ENCODE measurements around the gene TMSB10.
"Not testable (repeated sequence)": the region's sequence is repeated elsewhere in the genome, so short reads cannot be mapped to it uniquely, and the experiment has no call there.

The TMSB10 gene

DNA sequence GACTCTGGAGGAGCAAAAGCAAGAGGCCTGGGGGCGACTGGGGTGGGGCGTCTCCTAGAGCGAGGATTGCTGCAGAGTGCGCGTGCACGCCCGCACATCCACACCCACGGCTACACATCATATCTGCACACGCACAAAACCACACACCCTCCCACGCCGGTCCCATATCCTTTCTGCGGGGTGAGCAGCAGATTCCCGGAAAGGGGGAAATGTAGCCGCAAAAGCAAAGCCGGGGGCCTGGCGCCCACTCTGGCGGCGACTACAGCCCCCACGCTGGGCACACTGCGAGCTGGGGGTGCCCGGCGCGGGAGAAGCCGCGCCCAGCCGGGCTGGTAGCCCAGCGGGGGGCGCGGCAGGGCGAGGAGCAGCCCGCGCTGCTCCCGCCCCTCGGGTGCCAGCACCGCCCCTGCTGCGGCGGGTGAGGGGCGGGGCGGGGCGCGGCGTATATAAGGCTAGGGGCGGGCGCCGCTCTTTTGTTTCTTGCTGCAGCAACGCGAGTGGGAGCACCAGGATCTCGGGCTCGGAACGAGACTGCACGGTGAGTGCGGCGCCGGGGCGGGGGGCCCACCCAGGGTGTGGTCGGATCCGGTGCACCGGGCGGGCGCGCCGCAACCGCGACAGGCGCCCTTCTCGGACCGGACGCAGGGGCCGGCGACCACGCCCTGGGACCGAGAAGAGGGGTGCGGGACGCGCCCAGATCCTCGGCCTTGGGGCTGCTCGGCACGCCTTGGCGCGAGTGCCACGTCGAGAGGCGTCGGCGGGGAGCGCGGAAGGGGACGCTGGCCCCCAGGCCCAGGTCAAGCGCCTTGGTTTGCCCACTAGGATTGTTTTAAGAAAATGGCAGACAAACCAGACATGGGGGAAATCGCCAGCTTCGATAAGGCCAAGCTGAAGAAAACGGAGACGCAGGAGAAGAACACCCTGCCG is at the start of gene TMSB10:
Gene TMSB10 (plus strand): TSS at position 476 of the 927 bp plus-strand sequence.
- peak; percentile 89 for DNase-seq

DNA sequence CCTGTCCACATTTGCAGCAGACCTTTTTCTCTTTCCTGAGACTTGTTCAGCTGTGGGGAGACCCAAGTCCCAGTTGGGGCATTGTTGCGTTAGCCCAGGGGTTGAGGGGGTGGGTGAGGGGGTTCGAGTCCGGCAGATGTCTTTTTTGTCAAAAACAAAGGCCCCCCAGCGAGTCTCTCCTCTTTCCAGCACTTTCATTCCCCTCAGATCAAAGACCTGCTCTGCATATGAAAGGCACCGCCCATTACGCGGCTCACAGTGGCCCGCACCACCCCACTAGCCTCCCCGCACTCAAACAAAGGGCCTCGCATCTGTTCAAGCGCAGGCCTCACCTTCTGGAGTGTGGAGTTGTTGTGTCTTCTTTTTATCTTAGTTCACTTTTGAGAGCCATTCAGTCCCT is 49.7 kb upstream of the TMSB10 start:
- DNase-seq = no peak

DNA sequence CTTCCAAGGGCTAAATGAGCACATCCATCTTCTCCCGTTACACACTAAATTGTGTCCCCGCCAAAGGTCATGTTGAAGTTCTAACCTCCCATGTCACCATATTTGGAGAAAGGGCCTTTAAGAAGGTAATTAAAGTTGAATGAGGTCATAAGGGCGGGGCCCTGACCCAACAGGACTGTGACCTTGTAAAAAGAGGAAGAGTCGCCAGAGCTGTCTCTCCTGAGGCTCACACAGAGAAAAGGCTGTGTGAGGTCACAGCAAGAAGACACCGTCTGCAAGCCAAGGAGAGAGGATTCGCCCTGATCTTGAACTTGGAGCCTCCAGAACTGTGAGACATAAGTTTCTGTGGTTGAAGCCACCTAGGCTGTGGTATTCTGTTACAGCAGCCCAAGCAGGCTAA is 48.7 kb upstream of the TMSB10 start:
- DNase-seq = no peak

DNA sequence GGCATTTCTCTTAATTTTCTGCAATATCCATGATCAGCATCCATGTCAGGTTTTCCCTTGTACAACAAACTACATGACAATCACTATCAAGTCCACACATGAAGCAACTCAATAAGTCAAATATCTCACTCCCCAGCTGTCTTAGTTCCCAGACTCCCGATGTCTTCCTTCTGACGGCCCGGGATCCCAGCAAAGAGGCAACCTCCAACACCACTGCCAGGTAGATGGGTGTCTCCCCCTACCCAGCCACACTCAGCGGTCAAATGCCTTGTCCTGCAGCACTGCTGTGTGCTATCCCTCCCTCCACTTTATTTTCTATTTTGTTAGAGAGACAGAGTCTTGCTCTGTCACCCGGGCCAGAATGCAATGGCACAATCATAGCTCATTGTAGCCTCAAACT is 47.9 kb upstream of the TMSB10 start:
- no peak for DNase-seq

DNA sequence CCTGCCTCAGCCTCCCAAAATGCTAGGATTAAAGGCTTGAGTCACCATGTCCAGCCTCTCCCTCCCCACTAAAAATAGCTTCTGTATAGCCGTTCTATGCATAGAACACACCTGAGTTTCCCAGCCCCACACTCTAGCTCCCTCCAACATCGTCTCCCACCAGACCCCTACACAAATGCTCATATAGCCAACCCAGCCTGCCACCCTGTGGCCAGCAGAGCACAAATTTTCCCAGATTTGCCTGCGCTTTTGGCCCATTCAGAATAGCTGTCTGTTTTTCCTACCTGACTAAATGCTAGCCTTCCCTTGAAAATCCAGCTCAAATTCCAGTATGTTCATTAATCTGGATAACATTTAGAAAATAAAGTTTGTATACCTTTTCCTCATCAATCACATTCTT is 47.3 kb upstream of the TMSB10 start:
- no peak for DNase-seq

DNA sequence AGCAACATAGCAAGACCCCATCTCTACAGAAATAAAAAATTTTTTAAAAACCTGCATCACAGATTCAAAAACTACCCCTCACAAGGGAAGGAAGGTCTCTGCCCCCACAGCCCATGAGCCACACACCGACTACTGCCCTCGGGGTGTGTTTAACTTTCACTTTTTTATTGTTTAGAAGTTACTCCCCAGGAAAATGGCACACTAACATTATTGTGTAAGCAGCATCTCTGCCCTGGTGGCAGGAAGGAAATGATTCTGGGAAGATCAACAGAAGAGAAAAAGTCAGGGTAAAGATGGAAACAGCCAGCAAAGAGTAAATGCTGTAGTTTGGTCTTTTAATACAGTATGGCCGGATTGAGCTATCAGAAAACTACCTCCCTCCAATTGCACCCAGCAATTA is 46.5 kb upstream of the TMSB10 start:
- no peak for DNase-seq

DNA sequence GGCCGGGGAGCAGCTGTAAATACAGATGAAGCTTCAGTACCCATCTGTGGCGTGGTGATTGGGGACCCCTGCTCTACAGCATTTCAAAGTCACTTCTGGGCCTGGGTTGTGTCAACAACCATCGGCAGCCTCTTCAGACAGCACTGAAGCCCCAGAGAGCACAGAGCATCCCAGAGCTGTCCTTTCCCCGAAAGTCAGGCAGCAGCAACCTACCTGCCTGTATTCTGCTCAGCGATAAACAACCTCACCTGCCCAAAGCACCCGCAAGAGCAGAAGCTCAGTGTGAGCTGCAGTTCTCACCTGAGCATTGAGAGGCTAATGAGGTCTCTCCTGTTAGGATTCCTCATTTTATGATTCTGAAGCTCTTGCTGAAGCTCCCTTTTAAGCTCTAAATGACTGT is 43.9 kb upstream of the TMSB10 start:
- DNase-seq = no peak

DNA sequence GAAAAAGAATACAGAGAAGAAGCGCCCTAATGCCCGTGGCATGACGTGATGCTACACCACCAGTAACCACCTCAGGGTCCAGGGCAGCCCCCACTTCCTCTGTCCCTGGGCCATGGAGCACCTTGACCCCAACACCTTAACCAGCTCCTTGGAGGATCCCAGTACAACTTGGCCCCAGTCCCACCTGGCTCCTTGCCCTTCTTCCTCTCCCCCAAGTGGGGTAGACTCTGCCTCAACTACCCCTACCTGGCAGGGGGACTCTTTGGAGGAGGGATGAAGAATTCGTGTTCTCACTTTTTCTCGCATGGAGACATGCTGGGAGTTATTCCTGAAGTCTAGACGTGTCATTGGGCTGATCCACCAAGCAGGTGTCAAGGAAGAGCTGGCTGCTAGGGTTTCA is 43.5 kb upstream of the TMSB10 start:
- no peak for DNase-seq

DNA sequence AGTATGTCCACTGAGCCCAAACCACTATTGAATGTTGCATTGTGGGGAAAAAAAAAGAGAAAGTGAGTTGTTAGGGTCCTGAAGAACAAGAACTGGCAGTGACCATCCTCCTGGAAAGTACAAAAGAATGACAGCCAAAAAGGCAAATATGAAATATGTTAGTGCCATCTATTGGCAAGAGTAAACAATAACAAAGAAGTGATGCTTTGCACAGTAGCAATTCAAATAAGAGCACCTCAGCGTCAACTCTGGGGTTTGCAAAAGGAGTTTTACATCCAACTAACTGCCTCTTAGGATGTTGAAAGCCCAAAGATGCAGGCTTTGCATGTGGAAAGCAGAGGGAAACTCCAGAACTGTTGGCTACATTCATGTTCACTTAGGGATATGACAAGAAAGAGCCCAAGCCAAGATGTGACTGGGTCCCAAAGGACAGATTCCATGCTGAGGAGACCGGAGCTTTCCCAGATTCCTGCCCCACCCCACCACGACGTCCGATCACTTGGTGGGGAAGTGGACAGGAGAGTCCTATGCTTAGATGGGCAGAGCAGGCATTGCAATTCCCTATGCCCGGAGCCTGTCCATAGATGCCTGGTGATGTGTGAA is 40.2 kb upstream of the TMSB10 start:
- DNase-seq = no peak

DNA sequence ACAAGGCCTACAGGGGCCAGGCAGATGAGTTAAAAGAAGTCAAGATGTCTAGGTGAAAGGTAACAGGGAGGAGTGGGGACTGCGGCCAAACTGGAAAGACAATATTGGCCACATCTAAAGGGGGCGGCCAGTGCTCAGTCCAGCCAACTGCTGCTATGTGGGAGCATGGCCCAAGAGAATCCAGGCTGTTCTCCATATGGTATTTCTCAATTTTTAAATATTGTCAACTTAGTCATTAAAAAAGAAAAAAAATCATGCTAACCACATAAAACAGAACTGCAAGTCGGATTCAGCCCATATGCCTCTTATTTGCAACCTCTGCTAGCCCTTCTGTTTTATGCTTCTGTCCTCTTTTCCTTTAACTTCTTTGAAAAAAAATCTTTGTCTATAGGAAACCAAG is 39.3 kb upstream of the TMSB10 start:
- no peak for DNase-seq

DNA sequence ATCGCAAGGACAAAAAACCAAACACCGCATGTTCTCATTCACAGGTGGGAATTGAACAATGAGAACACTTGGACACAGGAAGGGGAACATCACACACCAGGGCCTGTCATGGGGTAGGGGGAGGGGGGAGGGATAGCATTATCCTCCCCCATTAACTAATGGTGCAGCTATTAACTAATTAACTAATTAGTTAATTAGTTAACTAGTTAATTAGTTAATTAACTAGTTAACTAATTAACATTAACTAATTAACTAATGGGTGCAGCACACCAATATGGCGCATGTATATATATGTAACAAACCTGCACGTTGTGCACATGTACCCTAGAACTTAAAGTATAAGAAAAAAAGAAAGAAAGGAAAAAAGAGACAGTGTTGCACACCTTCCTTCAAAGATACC is 37.1 kb upstream of the TMSB10 start:
- not testable (repeated sequence) for DNase-seq

DNA sequence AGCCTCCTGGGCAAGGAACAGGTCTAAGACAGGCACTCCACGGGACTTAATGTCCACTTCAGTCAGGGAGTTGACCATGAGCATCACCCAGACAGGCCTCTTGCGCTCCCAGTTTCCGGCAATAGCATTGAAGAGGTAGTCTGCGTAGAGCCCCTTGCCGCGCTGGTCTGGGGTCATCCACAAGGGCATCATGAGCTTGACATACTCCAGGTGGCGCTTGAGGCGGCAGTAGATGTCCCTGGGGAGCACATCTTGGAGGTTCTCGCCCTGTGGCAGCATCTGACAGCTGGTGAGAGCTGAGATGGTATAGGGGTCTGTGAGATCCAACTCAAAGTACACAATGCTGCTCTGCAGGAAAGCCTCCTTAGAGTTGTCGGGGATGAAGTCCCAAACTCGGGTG is 35.1 kb upstream of the TMSB10 start:
- DNase-seq = no peak

DNA sequence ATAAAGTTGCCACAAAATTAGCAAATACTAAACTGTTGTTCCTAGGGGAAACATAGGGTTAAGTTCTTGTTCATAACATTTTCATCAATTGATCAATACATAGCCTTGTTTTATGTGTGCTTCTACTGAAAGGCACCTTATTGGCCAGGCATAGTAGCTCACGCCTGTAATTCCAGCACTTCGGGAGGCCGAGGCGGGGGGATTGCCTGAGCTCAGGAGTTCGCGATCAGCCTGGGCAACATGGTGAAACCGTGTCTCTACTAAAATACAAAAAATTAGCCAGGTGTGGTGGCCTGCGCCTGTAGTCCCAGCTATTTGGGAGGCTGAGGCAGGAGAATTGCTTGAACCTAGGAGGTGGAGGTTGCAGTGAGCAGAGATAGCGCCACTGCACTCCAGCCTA is 32.8 kb upstream of the TMSB10 start:
- DNase-seq = not testable (repeated sequence)

DNA sequence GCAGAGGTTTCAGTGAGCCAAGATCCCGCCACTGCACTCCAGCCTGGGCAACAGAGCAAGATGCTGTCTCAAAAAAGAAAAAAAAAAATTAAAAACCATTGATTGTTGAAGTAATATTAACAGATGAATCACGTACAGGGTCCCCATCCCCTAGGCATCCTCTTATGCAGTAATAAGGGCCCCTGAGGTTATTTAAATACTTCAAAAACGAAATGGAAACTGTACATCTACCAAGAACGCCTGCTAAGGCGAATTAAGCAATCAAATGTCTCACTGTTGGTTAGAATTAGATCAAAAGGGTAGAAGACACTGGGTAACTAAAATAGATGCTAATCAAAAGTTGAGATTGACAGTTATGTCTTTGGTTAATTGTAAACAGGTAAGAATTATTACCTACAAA is 32.1 kb upstream of the TMSB10 start:
- no peak for DNase-seq

DNA sequence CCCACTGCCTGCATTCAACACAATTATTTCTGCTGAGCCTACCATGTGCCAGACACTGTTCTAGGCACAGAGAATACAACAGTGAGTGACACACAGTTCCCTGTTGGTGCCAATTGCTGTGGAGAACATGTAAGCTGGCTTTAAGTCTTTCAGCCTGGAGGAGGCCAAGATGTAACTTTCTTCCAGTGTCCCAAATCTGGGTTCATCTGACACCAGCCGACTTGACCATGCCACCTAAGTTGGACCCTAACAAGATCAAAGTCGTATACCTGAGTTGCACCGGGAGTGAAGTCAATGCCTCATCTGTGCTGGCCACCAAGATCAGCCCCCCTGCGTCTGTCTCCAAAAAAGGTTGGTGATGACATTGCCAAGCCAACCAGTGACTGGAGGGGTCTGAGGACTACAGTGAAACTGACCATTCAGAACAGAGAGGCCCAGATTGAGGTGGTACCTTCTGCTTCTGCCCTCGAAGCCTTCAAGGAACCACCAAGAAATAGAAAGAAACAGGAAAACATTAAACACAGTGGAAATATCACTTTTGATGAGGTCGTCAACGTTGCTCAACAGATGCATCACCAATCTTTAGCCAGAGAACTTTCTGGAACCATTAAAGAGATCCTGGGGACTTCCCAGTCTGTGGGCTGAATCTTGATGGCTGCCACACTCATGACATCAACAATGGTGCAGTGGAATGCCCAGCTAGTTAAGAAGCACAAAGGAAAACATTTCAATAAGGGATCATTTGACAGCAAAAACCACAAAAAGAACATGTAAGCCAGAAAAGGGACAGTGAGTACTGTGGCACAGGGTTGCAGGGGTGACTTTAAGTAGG is 30.9 kb upstream of the TMSB10 start:
- DNase-seq = no peak

DNA sequence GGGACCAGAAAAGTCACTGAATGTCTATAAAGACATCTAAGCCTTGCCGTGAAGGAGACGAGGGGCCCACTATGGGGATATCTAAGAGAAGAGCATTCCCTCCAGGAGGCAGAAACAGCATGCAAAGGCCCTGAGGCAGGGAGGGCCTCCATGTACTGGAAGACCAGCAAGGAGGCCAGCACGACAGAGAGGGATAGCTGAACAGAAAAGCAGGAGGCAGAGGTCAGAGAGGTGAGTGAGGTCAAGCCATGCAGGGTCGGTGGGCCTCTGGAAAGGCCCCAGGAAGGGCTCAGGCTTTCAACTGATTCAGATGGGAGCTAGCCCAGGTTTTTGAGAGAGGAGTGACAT is 30.3 kb upstream of the TMSB10 start:
- no peak for DNase-seq

DNA sequence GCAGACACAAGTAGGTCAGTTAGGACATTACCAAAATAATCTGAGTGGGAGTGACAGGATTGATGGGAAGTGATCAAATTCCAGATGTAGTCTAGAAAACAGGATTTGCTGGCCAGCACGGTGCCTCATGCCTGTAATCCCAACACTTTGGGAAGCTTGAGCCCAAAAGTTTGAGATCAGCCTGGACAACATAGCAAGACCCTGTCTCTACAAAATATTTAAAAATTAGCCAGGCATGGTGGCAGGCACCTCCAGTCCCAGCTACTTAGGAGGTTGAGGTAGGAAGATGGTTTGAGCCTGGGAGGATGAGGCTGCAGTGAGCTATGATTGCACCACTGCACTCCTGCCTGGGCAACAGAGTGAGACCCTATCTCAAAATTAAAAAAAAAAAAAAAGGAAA is 29.8 kb upstream of the TMSB10 start:
- DNase-seq = not testable (repeated sequence)

DNA sequence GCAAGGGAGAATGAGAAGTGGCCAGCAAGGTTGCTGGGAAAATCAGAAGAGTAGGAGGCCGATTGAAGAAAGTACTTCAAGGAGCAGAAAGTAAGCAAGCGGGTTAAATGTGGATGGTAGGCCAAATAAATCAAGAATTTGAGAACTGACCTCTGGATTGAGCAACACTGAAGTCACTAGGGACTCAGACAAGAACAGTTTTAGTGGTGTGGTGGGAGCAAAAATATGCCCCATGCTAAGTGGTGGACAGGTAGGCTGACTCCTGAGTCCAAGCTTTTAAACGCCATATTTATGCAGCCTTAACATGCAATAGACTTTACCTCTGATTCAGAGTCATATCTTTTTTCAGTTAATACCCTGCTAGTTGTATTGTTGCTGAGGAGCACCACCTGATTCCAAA is 29.1 kb upstream of the TMSB10 start:
- DNase-seq = no peak

DNA sequence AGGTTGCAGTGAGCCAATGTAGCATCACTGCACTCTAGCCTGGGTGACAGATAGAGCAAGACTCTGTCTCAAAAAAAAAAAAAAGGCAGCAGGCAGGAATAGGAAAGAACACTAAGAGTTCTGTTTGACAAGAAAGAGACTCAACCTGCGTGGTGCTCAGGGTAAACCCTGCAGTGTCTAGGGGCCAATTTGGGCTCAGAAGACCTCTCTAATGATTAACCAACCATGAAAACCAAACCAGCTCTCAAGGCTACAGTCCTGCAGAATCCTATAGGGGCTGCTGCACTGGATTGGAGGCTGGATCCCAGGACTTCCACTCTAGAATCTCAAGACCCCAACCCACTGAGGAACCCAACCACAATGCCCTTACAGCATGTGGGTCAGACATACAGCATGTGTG is 27.0 kb upstream of the TMSB10 start:
- DNase-seq = no peak

DNA sequence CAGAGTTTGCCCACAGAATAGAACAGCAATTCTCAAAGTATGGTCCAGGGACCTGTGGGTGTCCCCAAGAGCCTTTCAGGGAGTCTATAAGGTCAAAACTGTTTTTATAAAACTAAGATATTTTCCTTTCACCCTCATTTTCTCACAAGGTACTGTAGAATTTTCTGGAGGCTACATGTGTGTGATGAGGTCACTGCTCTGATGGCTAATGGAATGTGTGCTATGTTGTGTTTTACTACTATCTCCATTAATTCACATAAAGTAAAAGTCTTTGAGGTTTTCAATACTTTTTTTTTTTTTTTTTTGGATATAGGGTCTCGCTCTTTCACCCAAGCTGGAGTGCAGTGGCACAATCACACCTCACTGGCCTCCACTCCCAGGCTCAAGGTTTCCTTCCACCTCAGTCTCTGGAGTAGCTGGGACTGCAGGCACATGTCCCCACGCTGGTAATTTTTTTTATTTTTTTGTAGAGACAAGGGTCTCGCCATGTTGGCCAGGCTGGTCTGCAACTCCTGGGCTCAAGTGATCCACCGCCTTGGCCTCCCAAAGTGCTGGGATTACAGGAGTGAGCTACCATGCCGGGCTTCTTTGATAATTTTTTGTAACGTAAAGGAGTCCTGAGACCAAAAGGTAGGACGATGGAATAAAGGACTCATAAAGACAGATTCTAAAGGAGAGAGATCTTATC is 26.4 kb upstream of the TMSB10 start:
- DNase-seq = no peak

DNA sequence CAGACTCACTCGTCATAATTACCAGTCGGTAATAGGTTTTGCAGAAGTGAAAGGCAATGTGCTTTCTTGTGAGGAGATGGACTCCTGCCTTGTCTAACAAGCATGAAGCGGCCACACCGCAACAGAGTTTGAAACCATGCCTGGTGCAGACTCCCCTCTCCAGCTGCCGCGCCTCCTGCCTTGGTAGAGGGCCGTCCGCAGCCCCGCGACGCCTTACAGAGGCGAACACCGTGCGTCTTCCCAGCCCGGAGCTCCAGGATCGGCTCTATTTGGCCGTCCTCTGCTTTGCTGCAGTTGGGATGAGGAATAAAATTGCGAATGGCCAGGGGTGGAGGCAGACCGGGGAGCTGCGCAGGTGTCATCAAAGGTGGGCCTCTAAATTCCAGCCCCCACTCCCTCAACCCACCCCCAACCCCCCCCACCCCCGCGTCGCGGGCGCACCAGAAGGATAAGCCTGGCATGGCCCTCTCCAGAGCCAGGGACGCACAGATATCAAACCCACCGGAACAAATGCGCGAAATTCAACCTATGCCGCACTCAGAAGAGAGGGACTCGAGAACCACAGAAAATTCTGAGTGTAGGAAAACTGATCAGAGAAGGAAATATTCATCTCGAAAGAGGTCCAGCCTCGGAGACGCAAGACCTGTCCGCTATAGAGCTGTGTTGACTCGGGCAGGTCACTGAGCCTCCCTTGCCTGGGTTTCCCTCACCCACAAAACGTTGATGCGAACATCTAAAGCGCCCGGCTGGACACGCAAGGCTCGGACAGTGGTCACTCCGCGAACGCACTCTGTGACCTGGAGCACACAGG is 25.7 kb upstream of the TMSB10 start:
- DNase-seq = no peak

DNA sequence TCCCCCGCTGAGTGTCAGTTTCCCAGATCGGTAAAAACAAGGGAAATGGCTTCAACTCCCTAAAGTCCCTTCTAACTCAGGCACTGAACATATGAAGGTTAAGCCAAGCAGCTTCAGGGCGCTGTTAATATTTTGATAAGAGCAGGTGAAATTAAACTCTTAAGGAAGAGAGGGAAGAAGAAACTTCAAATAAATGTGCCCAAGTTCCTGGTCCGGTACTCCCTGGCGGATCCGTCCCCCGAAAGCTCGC is 25.1 kb upstream of the TMSB10 start:
- no peak for DNase-seq
